H1 (cell line): Measurements from ENCODE around the gene TBX18. TPM values are rescaled to one million over a fixed set of nuclear protein-coding genes. Genes with fewer than 3 reads are reported as not detected.

ENCODE experiments used
- POLR2A ChIP-seq, 2 experiments: IDR thresholded peaks; 1 replicate in 1 of 2; 2 replicates in 1 of 2; pipeline ENCODE4 v1.6.1; 2011; ENCODE audit warnings: low read depth in 2 of 2, low read length in 2 of 2, mild to moderate bottlenecking in 2 of 2; ENCODE audit errors: control extremely low read depth in 1 of 2
- SP4 ChIP-seq: IDR thresholded peaks from 2 replicates; pipeline ENCODE4 v1.6.1; 2012; ENCODE audit warnings: low read length, inconsistent platforms
- polyA plus RNA-seq, 7 experiments: library from polyadenylated mRNA; depleted of rRNA in 3 of 7; stranded (reverse) in 5 of 7; unstranded in 2 of 7; fragments of >200 nt in 5 of 7; fragments of 200-250 nt in 2 of 7; gene quantifications; 1 replicate in 5 of 7; 2 replicates in 1 of 7; 4 replicates in 1 of 7; pipeline versions ENCODE4 v1.2.1 to v1.2.3, GENCODE V29; 2011 to 2013; ENCODE audit warnings: missing spikeins in 2 of 7, mixed read lengths in 2 of 7
- total RNA-seq: library from RNA; stranded (reverse); fragmentation: NEBNext Ultra II Directional; extraction: Animal tissue kit (Norgen Biotek cat#: 25700); gene quantifications from 2 replicates; pipeline ENCODE4 v1.2.1, GENCODE V29; 2021

Gene TBX18
- total and polyA plus RNA-seq, 2 of the 8 experiments (the other 6 are each of a cell fraction or from before 2014, with no cell fraction given), result 0.02 TPM; not detected in 1

- TF ChIP-seq POLR2A (IDR thresholded peaks at IDR 0.05; ENCODE audit: control extremely low read depth in 1 of 2, low read depth in 2 of 2, low read length in 2 of 2) (no peak), SP4 (no peak)
These were observed 8.7 kb upstream of the TBX18 start (continued) for GRCh38 chr6:84773133-84773430.
